ENCODE results near the gene SGMS2. TPM values are rescaled to one million over a fixed set of nuclear protein-coding genes. Genes with fewer than 3 reads are reported as not detected.

SGMS2 gene
- total and polyA plus RNA-seq, 10 of the 15 experiments (the other 5 are each of a cell fraction or from before 2014, with no cell fraction given): under 0.01 to 3.2 (median 0.17) TPM; not detected in 4

GRCh38 chr4:107854356-107855022 is 29.8 kb downstream of the SGMS2 start (continued):
- no peak for TF ChIP-seq HDAC2 (IDR thresholded peaks at IDR 0.05)

GRCh38 chr4:107855723-107856122 is 31.0 kb downstream of the SGMS2 start:
- H3K27ac ChIP-seq (ENCODE audit: control insufficient read depth, insufficient read depth): no peak overlapping the region
- no peak overlapping the region for H3K9ac ChIP-seq (ENCODE audit: control insufficient read depth, insufficient read depth, low read length)
- no peaks in the 10 kb centered on the region for H3K9me3 ChIP-seq (replicated peaks; ENCODE audit: control insufficient read depth, insufficient read depth, low read length)
- POLR2A ChIA-PET: no interaction called here
- H3K4me2 ChIP-seq (ENCODE audit: control insufficient read depth, insufficient read depth): no peak overlapping the region
- intact Hi-C loops (cut with micrococcal nuclease; ENCODE audit: unreplicated experiment): no loop called here
- H3K4me1 ChIP-seq (ENCODE audit: control insufficient read depth, insufficient read depth, low read length): no peaks in the 10 kb centered on the region
- RAD21 ChIA-PET (ENCODE audit: unreplicated experiment): no interaction called here
- SMC1A ChIA-PET (ENCODE audit: uncharacterized antibody, unreplicated experiment): no interaction called here
- DNase-seq (ENCODE audit: low read depth, low spot score) (no peak), FAIRE-seq (no peak), ATAC-seq (no peak)
- H3K27me3 ChIP-seq (replicated peaks in 1 of 2; ENCODE audit: control insufficient read depth in 2 of 2, insufficient read depth in 2 of 2, low read length in 1 of 2): no peaks in the 10 kb centered on the region
- CTCF ChIA-PET: no interaction called here
- 13% methylated on average over 3 of the region's 3 CpGs for WGBS (ENCODE audit: insufficient coverage, insufficient replicate concordance, low lambda C conversion rate, missing lambda C conversion rate)
- no peaks in the 10 kb centered on the region for H3K36me3 ChIP-seq (ENCODE audit: control insufficient read depth in 2 of 2, insufficient read depth in 2 of 2, low read length in 1 of 2)
- H3K79me2 ChIP-seq (ENCODE audit: control insufficient read depth, insufficient read depth, low read length): no peaks in the 10 kb centered on the region
- BruUV-seq (replicated peaks): no TSS peak
- H4K20me1 ChIP-seq (ENCODE audit: control insufficient read depth, insufficient read depth): no peaks in the 10 kb centered on the region
- in situ Hi-C loops (cut with MboI): no loop called here
- no peak overlapping the region for H3K4me3 ChIP-seq
- H2AFZ ChIP-seq (ENCODE audit: control insufficient read depth, low read depth, low read length): no peak overlapping the region
- no peak for TF ChIP-seq ZNF687 (IDR thresholded peaks at IDR 0.05)
- no peak for TF ChIP-seq ZSCAN29 (IDR thresholded peaks at IDR 0.05)
- TF ChIP-seq WRNIP1 (IDR thresholded peaks at IDR 0.05; ENCODE audit: borderline replicate concordance, low read depth, low read length): no peak
- TF ChIP-seq ZBTB4 (CRISPR knock-in tag; IDR thresholded peaks at IDR 0.05): no peak
- TF ChIP-seq FOXM1 (IDR thresholded peaks at IDR 0.05; ENCODE audit: low read depth, low read length): no peak
- no peak for TF ChIP-seq ZNF24 (IDR thresholded peaks at IDR 0.05)
- no peak for TF ChIP-seq ZZZ3 (IDR thresholded peaks at IDR 0.05; ENCODE audit: control insufficient read depth, insufficient read length, low read depth)
- TF ChIP-seq ASH2L (IDR thresholded peaks at IDR 0.05; ENCODE audit: borderline replicate concordance, low read depth): no peak
- no peak for TF ChIP-seq CEBPB (IDR thresholded peaks at IDR 0.05; ENCODE audit: borderline replicate concordance in 1 of 2, low read depth in 2 of 2, low read length in 2 of 2)
- no peak for TF ChIP-seq BMI1 (IDR thresholded peaks at IDR 0.05; ENCODE audit: borderline replicate concordance)
- TF ChIP-seq RELB (IDR thresholded peaks at IDR 0.05; ENCODE audit: low read depth): no peak
- no peak for TF ChIP-seq NR2C1 (IDR thresholded peaks at IDR 0.05)
- no peak for TF ChIP-seq ESRRA (IDR thresholded peaks at IDR 0.05; ENCODE audit: low read length)
